GM12892 (cell line): ENCODE results near the gene MICAL2.

ENCODE experiments used
- POLR2AphosphoS5 ChIP-seq: IDR thresholded peaks from 2 replicates; pipeline ENCODE4 v1.6.1; 2011; ENCODE audit warnings: low read depth, low read length, control low read depth
- TAF1 ChIP-seq: IDR thresholded peaks from 2 replicates; pipeline ENCODE4 v1.6.1; 2011; ENCODE audit warnings: low read depth, mild to moderate bottlenecking, control low read depth, low read length, borderline replicate concordance

DNA sequence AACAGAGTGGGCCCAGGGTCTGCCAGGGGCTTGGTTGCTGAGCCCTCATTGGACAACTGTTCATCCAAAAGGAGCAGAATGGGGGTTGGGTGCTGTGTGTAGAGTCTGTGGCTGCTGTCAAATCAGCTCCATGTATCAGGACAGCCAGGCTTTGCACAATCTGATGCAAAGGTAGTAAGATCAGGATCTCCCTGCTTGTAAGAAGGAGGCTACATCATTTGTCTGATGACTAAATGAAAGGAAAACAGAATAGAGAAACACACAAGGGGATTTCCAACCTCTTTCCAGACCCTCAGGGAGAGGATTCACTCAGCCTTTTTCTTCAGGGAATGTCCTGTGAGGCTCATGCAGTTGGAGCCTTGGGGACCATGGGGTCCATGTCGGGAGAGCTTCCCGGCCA lies 7.2 kb downstream of the MICAL2 start:
- TF ChIP-seq POLR2AphosphoS5 (no peak), TAF1 (no peak)
